ENCODE results near the gene CRYBG1. TPM values are rescaled to one million over a fixed set of nuclear protein-coding genes. Genes with fewer than 3 reads are reported as not detected.

The CRYBG1 gene
- total RNA-seq, 2 donors from 2014 or later, result 2.5 to 2.7 TPM

GRCh38 chr6:106381881-106382280, 21.4 kb downstream of the CRYBG1 start:
- H3K36me3 ChIP-seq (ENCODE audit: control insufficient read depth, insufficient read depth, low read length), result no peaks in the 10 kb centered on the region
- H3K9ac ChIP-seq (ENCODE audit: extremely low read depth, low read length, poor library complexity, severe bottlenecking), result no peak overlapping the region
- Mint-ChIP-seq H3K9me3 (no peaks in the 10 kb centered on the region), H3K27ac (no peak overlapping the region), H3K36me3 (ENCODE audit: low read depth) (no peaks in the 10 kb centered on the region), H3K4me1 (no peaks in the 10 kb centered on the region), H3K27me3 (ENCODE audit: insufficient read depth) (no peaks in the 10 kb centered on the region), H3K4me3 (no peak overlapping the region)
- no peaks in the 10 kb centered on the region for H3K9me3 ChIP-seq (ENCODE audit: control insufficient read depth, low read length)
- H3K27me3 ChIP-seq (ENCODE audit: control insufficient read depth, insufficient read depth, low read length, poor library complexity, severe bottlenecking), result peaks cover 14% of the 10 kb centered on the region
- no peak for DNase-seq
- 71 to 76% methylated on average over 1 of the region's 1 CpG for WGBS, 2 experiments (ENCODE audit: insufficient coverage in 1 of 2, insufficient read length in 1 of 2)
- H3K4me1 ChIP-seq (ENCODE audit: control insufficient read depth, insufficient read depth, low read length), result no peaks in the 10 kb centered on the region
- TF ChIP-seq, protein P1, sequence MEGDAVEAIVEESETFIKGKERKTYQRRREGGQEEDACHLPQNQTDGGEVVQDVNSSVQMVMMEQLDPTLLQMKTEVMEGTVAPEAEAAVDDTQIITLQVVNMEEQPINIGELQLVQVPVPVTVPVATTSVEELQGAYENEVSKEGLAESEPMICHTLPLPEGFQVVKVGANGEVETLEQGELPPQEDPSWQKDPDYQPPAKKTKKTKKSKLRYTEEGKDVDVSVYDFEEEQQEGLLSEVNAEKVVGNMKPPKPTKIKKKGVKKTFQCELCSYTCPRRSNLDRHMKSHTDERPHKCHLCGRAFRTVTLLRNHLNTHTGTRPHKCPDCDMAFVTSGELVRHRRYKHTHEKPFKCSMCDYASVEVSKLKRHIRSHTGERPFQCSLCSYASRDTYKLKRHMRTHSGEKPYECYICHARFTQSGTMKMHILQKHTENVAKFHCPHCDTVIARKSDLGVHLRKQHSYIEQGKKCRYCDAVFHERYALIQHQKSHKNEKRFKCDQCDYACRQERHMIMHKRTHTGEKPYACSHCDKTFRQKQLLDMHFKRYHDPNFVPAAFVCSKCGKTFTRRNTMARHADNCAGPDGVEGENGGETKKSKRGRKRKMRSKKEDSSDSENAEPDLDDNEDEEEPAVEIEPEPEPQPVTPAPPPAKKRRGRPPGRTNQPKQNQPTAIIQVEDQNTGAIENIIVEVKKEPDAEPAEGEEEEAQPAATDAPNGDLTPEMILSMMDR (conservative IDR thresholded peaks at IDR 0.05), result no peak
- H3K27ac ChIP-seq (ENCODE audit: low read depth, low read length), result no peak overlapping the region
- H3K4me3 ChIP-seq (ENCODE audit: low read length), result no peak overlapping the region

DNA sequence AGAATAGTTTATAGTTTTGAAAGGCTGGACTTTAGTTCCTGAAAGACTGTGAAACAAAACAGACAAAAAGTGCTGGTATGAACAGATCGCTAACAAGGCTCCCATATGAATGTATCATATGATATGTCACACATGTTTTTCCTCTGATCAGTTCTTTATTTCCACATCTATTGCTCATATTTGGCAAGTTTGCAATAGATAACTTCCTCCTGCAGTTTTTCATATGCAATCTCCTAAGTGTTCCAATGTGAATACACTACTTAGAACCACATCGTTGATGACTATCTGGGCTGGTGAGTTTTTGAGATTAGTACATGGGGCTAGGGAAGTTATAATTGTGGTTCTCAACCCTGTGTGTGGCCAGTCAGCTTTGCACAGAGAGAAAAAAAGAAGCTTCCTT, 23.1 kb downstream of the CRYBG1 start:
- DNase-seq, result no peak
- no peaks in the 10 kb centered on the region for H3K4me1 ChIP-seq (ENCODE audit: control insufficient read depth, insufficient read depth, low read length)
- H3K9me3 Mint-ChIP-seq, result no peaks in the 10 kb centered on the region
- no peaks in the 10 kb centered on the region for H3K27me3 Mint-ChIP-seq (ENCODE audit: insufficient read depth)
- H3K36me3 ChIP-seq (ENCODE audit: control insufficient read depth, insufficient read depth, low read length), result no peaks in the 10 kb centered on the region
- H3K9me3 ChIP-seq (ENCODE audit: control insufficient read depth, low read length), result no peaks in the 10 kb centered on the region
- TF ChIP-seq, protein P1 (conservative IDR thresholded peaks at IDR 0.05), result no peak
- H3K9ac ChIP-seq (ENCODE audit: extremely low read depth, low read length, poor library complexity, severe bottlenecking), result no peak overlapping the region
- no peaks in the 10 kb centered on the region for H3K36me3 Mint-ChIP-seq (ENCODE audit: low read depth)
- 94 to 100% methylated on average over 1 to 2 of the region's 2 CpGs for WGBS, 2 experiments (ENCODE audit: insufficient coverage in 1 of 2, insufficient read length in 1 of 2)
- no peak overlapping the region for H3K4me3 ChIP-seq (ENCODE audit: low read length)
- H3K4me1 Mint-ChIP-seq, result no peaks in the 10 kb centered on the region
- H3K4me3 Mint-ChIP-seq, result no peak overlapping the region
- H3K27ac ChIP-seq (ENCODE audit: low read depth, low read length), result no peak overlapping the region
- H3K27ac Mint-ChIP-seq, result no peak overlapping the region
- peaks cover 14% of the 10 kb centered on the region for H3K27me3 ChIP-seq (ENCODE audit: control insufficient read depth, insufficient read depth, low read length, poor library complexity, severe bottlenecking)

DNA sequence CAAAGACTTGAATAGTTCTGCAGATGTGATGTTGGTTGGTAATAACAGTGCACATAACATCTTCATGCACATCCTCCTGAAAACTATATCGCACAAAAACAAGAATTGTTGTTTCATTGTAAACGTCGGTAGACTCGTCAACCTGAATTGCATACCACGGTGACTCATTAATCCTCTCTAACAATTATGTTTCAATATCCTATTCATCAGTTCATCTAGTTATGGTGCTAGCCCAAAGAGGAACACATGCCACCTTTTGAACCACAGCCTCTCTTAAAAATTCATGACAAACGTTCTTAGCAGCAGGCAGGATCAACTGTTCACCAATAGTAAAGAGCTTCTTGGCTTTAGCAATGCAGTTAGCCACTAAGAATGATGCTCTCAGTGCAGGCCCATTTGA, 25.0 kb downstream of the CRYBG1 start:
- TF ChIP-seq, protein P1 (conservative IDR thresholded peaks at IDR 0.05), result no peak
- Histone ChIP-seq H3K36me3 (ENCODE audit: control insufficient read depth, insufficient read depth, low read length) (no peaks in the 10 kb centered on the region), H3K27me3 (ENCODE audit: control insufficient read depth, insufficient read depth, low read length, poor library complexity, severe bottlenecking) (peaks cover 14% of the 10 kb centered on the region), H3K9me3 (ENCODE audit: control insufficient read depth, low read length) (no peaks in the 10 kb centered on the region), H3K4me3 (ENCODE audit: low read length) (no peak overlapping the region), H3K9ac (ENCODE audit: extremely low read depth, low read length, poor library complexity, severe bottlenecking) (no peak overlapping the region), H3K27ac (ENCODE audit: low read depth, low read length) (no peak overlapping the region), H3K4me1 (ENCODE audit: control insufficient read depth, insufficient read depth, low read length) (no peaks in the 10 kb centered on the region)
- 91 to 100% methylated on average over 5 to 6 of the region's 6 CpGs for WGBS, 2 experiments (ENCODE audit: insufficient coverage in 1 of 2, insufficient read length in 1 of 2)
- H3K9me3 Mint-ChIP-seq, result no peaks in the 10 kb centered on the region
- H3K4me1 Mint-ChIP-seq, result no peaks in the 10 kb centered on the region
- H3K27me3 Mint-ChIP-seq (ENCODE audit: insufficient read depth), result no peaks in the 10 kb centered on the region
- no peak overlapping the region for H3K4me3 Mint-ChIP-seq
- H3K36me3 Mint-ChIP-seq (ENCODE audit: low read depth), result no peaks in the 10 kb centered on the region
- no peak for DNase-seq
- no peak overlapping the region for H3K27ac Mint-ChIP-seq

Measured in endodermal cell (in vitro differentiated cells).